Stimulated activated CD8-positive, alpha-beta memory T cell treated with anti-CD3 and anti-CD28 coated beads, Interleukin-4, amount 100 ng/mL, for 24 hours (primary cell): ENCODE measurements around the gene CAPS2.

Experiments
- DNase-seq: peaks from one replicate; pipeline ENCODE4 v3.0.0-alpha.2; 2020; ENCODE audit warnings: low read depth

CAPS2 gene

GRCh38 chr12:75305412-75306332, 24.5 kb downstream of the CAPS2 start:
- DNase-seq: no peak

DNA sequence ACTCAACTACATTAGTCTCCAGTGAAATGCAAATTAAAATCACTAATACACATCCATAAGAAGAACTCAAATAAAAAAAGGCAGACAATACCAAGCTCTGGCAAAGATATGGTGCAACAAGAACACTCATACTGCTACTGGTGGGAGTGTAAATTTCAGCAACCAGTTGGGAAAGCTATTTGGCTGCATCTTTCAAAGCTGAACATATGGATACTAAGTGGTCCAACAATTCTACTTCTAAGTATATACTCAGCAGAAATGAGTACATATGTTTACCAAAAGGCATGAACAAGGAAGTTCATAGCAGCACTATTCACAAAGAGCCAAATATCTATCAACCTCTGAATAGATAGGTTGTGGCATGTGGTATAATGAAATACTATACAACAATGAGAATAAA, 27.3 kb downstream of the CAPS2 start:
- DNase-seq: no peak

DNA sequence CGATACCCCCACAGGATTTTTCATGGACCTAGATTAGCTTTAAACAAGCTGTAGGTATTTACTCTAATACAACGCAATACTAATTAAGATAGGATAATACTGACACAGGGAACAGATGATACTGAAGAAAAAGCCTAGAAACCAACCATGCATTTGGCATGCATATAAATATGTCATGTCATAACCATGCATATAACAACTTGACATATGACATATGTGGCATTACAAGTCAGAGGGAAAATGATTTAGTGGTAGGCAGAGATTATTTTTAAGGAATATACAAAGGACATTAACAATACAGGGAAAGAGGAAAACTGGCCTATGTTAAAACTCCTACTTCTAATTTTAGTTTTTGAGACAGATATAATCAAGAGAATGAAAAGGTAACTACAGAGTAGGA, 27.9 kb downstream of the CAPS2 start:
- no peak for DNase-seq

GRCh38 chr12:75294797-75295196, 35.3 kb downstream of the CAPS2 start:
- DNase-seq: no peak

DNA sequence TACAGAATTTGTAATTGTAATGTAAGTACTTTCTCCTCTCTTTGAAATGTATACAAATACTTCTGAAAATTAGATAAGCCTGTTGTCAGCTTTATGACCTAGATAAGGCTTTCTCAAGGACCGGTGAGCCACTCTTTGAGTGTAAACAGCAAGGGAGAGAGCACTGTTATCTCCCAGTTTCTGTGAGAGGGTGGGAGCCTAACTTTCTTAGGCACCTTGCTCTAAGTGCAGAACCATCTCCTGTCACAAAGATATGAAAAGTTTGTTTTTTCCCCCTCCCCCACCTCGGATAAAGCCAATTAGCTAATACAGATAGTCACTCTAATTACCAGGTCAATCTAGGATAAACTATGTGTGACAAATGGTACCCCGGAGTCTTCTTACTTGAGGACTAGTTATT, 35.8 kb downstream of the CAPS2 start:
- DNase-seq: no peak

- DNase-seq: no peak
These were observed 39.1 kb downstream of the CAPS2 start for GRCh38 chr12:75291014-75291413.

DNA sequence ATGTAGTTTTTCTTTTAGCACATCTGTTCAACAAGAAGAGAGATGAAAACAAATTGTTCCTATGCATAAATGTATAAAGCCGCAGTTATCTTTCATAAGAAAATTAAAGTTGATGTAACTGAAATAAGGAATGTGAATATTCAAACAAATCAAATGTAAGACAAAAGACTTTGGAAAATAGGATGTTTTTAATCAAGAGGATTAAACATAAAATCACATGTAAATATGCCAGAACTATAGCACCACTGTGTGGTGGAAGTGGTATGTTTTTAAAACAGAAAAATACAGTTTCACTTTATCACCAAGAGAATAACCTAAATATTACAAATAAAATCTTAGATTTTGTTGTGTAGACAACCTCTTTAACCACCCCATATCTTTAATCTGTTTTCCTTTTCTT, 40.4 kb downstream of the CAPS2 start:
- DNase-seq: no peak

GRCh38 chr12:75288860-75289259, 41.3 kb downstream of the CAPS2 start:
- no peak for DNase-seq

GRCh38 chr12:75275702-75276101, 54.4 kb downstream of the CAPS2 start:
- DNase-seq: no peak

DNA sequence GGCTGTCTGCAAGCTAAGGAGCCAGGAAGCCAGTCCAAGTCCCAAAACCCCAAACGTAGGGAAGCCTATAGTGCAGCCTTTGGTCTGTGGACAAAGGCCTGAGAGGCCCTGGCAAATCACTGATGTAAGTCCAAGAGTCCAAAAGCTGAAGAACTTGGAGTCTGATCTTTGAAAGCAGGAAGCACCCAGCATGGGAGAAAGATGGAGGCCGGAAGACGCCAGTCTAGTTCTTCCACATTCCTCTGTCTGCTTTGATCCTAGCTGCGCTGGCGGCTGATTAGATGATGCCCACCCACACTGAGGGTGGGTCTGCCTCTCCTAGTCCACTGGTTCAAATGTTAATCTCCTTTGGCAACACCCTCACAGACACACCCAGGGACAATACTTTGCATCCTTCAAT, 58.5 kb downstream of the CAPS2 start:
- DNase-seq: no peak

DNA sequence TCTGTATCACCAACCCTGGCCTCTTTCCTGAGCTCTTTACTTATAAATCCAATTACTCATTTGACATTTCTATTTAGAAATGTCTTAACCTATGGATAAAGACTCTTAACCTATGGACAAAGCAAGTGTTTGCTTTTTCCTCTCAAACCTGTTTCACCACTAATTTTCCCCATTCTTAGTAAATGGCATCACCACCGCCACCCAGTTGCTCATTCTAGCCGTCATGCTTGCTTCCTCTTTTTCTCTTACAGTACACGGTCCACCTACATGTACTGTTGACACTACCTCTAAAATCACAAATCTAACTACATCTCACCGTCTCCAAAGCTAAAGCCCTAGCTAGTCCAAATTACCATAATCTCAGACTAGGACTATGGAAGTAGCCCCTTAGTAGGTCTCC, 60.0 kb downstream of the CAPS2 start:
- no peak for DNase-seq

GRCh38 chr12:75269209-75269608, 60.9 kb downstream of the CAPS2 start:
- no peak for DNase-seq

GRCh38 chr12:75260316-75260715, 69.8 kb downstream of the CAPS2 start:
- no peak for DNase-seq

GRCh38 chr12:75259143-75259542, 71.0 kb downstream of the CAPS2 start:
- no peak for DNase-seq

GRCh38 chr12:75257510-75257909, 72.6 kb downstream of the CAPS2 start:
- no peak for DNase-seq

DNA sequence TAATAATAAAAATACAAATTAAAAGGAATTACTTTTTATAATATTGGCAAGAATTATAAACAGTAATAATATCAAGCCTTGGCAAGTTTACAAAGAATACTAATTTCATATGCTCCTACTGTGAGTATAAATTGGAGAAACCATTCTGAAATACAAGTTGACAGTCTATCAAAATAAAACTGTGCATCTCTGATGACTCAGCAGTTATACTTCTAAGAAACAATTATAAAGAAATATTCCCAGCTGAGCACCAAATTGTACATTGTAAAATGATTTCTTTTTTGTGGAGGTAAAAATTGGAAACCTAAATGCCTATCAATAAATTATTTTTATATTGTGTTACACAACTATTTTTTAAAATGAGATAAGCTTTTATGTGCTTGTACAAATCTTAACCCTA, 85.0 kb downstream of the CAPS2 start:
- no peak for DNase-seq

DNA sequence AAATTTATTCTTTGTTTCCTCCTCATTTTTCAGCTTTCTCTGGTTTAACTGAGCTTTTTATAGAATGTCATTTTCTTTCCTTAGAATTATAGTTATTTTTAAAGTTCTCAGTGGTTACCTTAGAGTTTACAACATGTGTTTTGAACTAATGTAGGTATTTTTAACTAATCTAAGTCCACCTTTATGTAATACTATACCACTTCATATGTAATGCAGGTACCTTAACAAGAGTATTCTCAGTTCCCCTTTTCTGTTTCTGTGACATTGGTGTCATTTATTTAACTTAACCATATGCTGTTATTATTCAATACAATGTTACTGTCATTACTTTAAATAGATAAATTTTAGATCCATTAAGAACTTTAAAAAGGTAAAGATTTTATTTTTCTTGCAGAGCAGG, 90.1 kb downstream of the CAPS2 start:
- DNase-seq: no peak

DNA sequence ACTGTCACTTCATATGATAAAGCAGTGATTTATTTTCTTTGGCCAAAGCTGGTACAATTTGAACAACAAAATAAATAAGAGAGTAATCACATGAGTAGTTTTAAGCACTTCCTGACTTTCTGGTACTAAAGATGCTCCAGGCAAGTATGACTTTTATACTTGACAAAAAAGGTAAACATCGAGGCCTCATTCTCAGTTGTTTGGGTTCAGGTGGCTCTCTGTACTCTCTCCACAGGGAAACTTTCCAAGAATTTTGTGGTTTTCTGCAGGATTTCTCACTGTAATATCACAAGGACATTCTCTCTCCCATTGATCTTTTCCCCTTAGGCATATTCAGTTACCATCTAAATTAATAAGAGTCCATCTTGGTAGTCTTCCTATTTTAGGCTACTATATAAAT, 93.9 kb downstream of the CAPS2 start:
- no peak for DNase-seq

DNA sequence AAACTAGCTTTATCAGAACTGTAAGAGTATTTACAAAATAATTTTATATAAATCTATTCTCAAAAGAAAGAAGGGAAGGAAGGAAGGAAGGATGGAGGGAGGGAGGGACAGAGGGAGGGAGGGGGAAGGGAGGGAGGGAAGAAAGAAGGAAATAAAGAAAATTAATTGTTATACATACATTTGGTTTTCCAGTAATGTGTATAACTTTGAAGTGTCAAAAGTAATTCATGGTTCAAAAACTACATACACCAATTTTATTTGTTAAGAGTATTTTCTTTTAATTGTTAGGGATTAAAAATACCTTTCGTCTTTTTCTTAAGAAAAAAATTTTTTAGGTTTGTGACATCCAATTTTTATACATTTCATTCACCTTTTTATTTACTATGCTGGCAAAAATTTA, 103.0 kb downstream of the CAPS2 start:
- no peak for DNase-seq
